Neural progenitor cell (in vitro differentiated cells): ENCODE measurements around the gene KIF26B. TPM values are rescaled to one million over a fixed set of nuclear protein-coding genes. Genes with fewer than 3 reads are reported as not detected.

ENCODE experiments used
- DNase-seq: peaks from one replicate; pipeline ENCODE4 v3.0.0-alpha.2; 2016; ENCODE audit warnings: low spot score
- H2AFZ ChIP-seq: fragments of 200-600 bp; sonication (generic); replicated peaks from 2 replicates; pipeline ENCODE4 v1.6.1; 2016; ENCODE audit warnings: antibody characterized with exemption
- H3F3A ChIP-seq: fragments of 200-600 bp; sonication (generic); 2 replicates; pipeline ENCODE4 v1.6.1; 2016; ENCODE audit warnings: antibody characterized with exemption, low read depth
- H3K27ac ChIP-seq: fragments of 200-600 bp; sonication (generic); 2 replicates; pipeline ENCODE4 v1.5.1; 2016; ENCODE audit warnings: mild to moderate bottlenecking
- H3K27me3 ChIP-seq: fragments of 200-600 bp; sonication (generic); 2 replicates; pipeline ENCODE4 v1.6.1; 2016; ENCODE audit warnings: mild to moderate bottlenecking, moderate library complexity
- H3K36me3 ChIP-seq: fragments of 200-600 bp; sonication (generic); 2 replicates; pipeline ENCODE4 v1.5.1; 2016
- H3K4me1 ChIP-seq: fragments of 200-600 bp; sonication (generic); 2 replicates; pipeline ENCODE4 v1.6.1; 2016; ENCODE audit warnings: mixed run types
- H3K4me2 ChIP-seq: fragments of 200-600 bp; sonication (generic); 2 replicates; pipeline ENCODE4 v1.6.1; 2016
- H3K4me3 ChIP-seq: fragments of 200-600 bp; sonication (generic); 2 replicates; pipeline ENCODE4 v1.5.1; 2016
- H3K79me2 ChIP-seq: fragments of 200-600 bp; sonication (generic); 2 replicates; pipeline ENCODE4 v1.6.1; 2016; ENCODE audit warnings: low read depth
- H3K9ac ChIP-seq: fragments of 200-600 bp; sonication (generic); 2 replicates; pipeline ENCODE4 v1.6.1; 2016
- H3K9me3 ChIP-seq: fragments of 200-600 bp; sonication (generic); 2 replicates; pipeline ENCODE4 v1.5.1; 2016; ENCODE audit warnings: low read depth
- H4K20me1 ChIP-seq: fragments of 200-600 bp; sonication (generic); 2 replicates; pipeline ENCODE4 v1.6.1; 2016; ENCODE audit warnings: low read depth
- H3K27ac Mint-ChIP-seq: 3 replicates; pipeline ENCODE4 v1.8.0; 2021; ENCODE audit warnings: mixed read lengths
- H3K27me3 Mint-ChIP-seq: 2 replicates; pipeline ENCODE4 v1.8.0; 2022; ENCODE audit warnings: low read depth, mild to moderate bottlenecking, inconsistent platforms, moderate library complexity, mixed read lengths; ENCODE audit not compliant: insufficient read depth
- H3K36me3 Mint-ChIP-seq: 3 replicates; pipeline ENCODE4 v1.8.0; 2021; ENCODE audit warnings: mixed read lengths
- H3K4me1 Mint-ChIP-seq: 3 replicates; pipeline ENCODE4 v1.8.0; 2021; ENCODE audit warnings: mixed read lengths
- H3K4me3 Mint-ChIP-seq: 3 replicates; pipeline ENCODE4 v1.8.0; 2021; ENCODE audit warnings: mild to moderate bottlenecking, moderate library complexity, mixed read lengths
- H3K9me3 Mint-ChIP-seq: 3 replicates; pipeline ENCODE4 v1.8.0; 2020; ENCODE audit warnings: mixed read lengths
- CTCF ChIP-seq: fragments of 200-600 bp; sonication (generic); IDR thresholded peaks from 2 replicates; pipeline ENCODE4 v1.5.1; 2017; ENCODE audit warnings: antibody characterized with exemption, mild to moderate bottlenecking
- EZH2 ChIP-seq: fragments of 200-600 bp; sonication (generic); IDR thresholded peaks from 2 replicates; pipeline ENCODE4 v1.6.1; 2017; ENCODE audit warnings: antibody characterized with exemption, mild to moderate bottlenecking, moderate library complexity
- EZH2phosphoT487 ChIP-seq: fragments of 200-600 bp; sonication (generic); IDR thresholded peaks from 2 replicates; pipeline ENCODE4 v1.6.1; 2017; ENCODE audit warnings: antibody characterized with exemption
- total RNA-seq: library from RNA; depleted of rRNA; stranded (reverse); fragments of >200 nt; gene quantifications from 2 replicates; pipeline ENCODE4 v1.2.3, GENCODE V29; 2015; ENCODE audit warnings: low replicate concordance

Gene KIF26B
- total RNA-seq, 1 donor from 2014 or later, result 0.47 TPM

- H3K4me1 ChIP-seq, result no peaks in the 10 kb centered on the region
- no peak for TF ChIP-seq EZH2
- TF ChIP-seq CTCF, result no peak
- no peak for TF ChIP-seq EZH2phosphoT487
- H3K79me2 ChIP-seq, result no peaks in the 10 kb centered on the region
- no peak overlapping the region for H3K27ac Mint-ChIP-seq
- no peaks in the 10 kb centered on the region for H4K20me1 ChIP-seq
- no peaks in the 10 kb centered on the region for H3K9me3 ChIP-seq
- H3K27me3 ChIP-seq, result no peaks in the 10 kb centered on the region
- no peaks in the 10 kb centered on the region for H3K36me3 ChIP-seq
- H3F3A ChIP-seq, result no peaks in the 10 kb centered on the region
- no peaks in the 10 kb centered on the region for H3K9me3 Mint-ChIP-seq
- H3K4me3 Mint-ChIP-seq, result no peak overlapping the region
- no peak overlapping the region for H3K4me2 ChIP-seq
- H3K36me3 Mint-ChIP-seq, result no peaks in the 10 kb centered on the region
- no peak overlapping the region for H3K4me3 ChIP-seq
- no peaks in the 10 kb centered on the region for H3K4me1 Mint-ChIP-seq
- H3K27ac ChIP-seq, result no peak overlapping the region
- H3K9ac ChIP-seq, result no peak overlapping the region
- no peak overlapping the region for H2AFZ ChIP-seq
- no peak for DNase-seq
- no peaks in the 10 kb centered on the region for H3K27me3 Mint-ChIP-seq
Measured at GRCh38 chr1:245489838-245490237, 335.1 kb downstream of the KIF26B start.

GRCh38 chr1:245493029-245493428 is 338.2 kb downstream of the KIF26B start:
- no peak overlapping the region for H3K27ac Mint-ChIP-seq
- H3K4me3 Mint-ChIP-seq, result no peak overlapping the region
- no peaks in the 10 kb centered on the region for H3F3A ChIP-seq
- no peaks in the 10 kb centered on the region for H3K9me3 ChIP-seq
- no peaks in the 10 kb centered on the region for H3K4me1 Mint-ChIP-seq
- no peaks in the 10 kb centered on the region for H3K36me3 Mint-ChIP-seq
- H3K27me3 ChIP-seq, result no peaks in the 10 kb centered on the region
- H3K9me3 Mint-ChIP-seq, result peaks cover 1% of the 10 kb centered on the region
- H4K20me1 ChIP-seq, result no peaks in the 10 kb centered on the region
- no peak overlapping the region for H3K27ac ChIP-seq
- H3K4me2 ChIP-seq, result no peak overlapping the region
- peaks cover 3% of the 10 kb centered on the region for H3K27me3 Mint-ChIP-seq
- peak; percentile 40 for TF ChIP-seq CTCF
- TF ChIP-seq EZH2, result no peak
- TF ChIP-seq EZH2phosphoT487, result no peak
- no peak overlapping the region for H3K4me3 ChIP-seq
- no peaks in the 10 kb centered on the region for H3K79me2 ChIP-seq
- DNase-seq, result peak; percentile 30
- H2AFZ ChIP-seq, result no peak overlapping the region
- no peaks in the 10 kb centered on the region for H3K36me3 ChIP-seq
- no peak overlapping the region for H3K9ac ChIP-seq
- no peaks in the 10 kb centered on the region for H3K4me1 ChIP-seq

DNA sequence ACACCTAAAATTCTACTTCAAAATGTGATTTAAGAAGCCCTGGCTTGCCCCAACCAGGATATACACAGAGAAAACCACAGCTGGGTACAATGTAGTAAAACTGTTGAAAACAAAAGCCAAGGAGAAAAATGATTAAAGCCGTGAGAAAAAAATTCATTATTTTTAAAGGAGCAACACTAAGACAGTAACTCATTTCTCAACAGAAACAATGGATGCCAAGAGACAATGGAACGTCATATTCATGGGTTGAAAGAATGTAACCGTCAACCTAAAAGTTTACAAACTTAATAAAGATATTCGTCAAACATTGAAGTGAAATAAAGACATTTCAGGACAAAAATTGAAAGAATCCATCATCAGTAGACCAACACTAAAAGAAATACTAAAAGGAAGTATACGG is 340.9 kb downstream of the KIF26B start:
- Histone ChIP-seq H3K36me3 (no peaks in the 10 kb centered on the region), H3K4me1 (no peaks in the 10 kb centered on the region)
- H3K4me1 Mint-ChIP-seq, result peaks cover 7% of the 10 kb centered on the region

More for the DNA sequence above, 340.9 kb downstream of the KIF26B start:
- Histone ChIP-seq H3F3A (no peaks in the 10 kb centered on the region), H3K79me2 (no peaks in the 10 kb centered on the region), H2AFZ (no peak overlapping the region), H3K9me3 (no peaks in the 10 kb centered on the region), H3K27ac (no peak overlapping the region), H3K9ac (no peak overlapping the region), H3K4me3 (no peak overlapping the region), H3K27me3 (no peaks in the 10 kb centered on the region), H3K4me2 (no peak overlapping the region), H4K20me1 (no peaks in the 10 kb centered on the region)
- Mint-ChIP-seq H3K36me3 (no peaks in the 10 kb centered on the region), H3K27me3 (peaks cover 8% of the 10 kb centered on the region), H3K27ac (no peak overlapping the region), H3K9me3 (peaks cover 4% of the 10 kb centered on the region), H3K4me3 (no peak overlapping the region)
- no peak for DNase-seq
- TF ChIP-seq CTCF (no peak), EZH2 (no peak), EZH2phosphoT487 (no peak)
